ENCODE results near the gene TNIK. TPM values are rescaled to one million over a fixed set of nuclear protein-coding genes. Genes with fewer than 3 reads are reported as not detected.
A peak's percentile ranks its signal among the peaks of the same experiment; 100 is the strongest.
"Not testable (repeated sequence)": the region's sequence is repeated elsewhere in the genome, so short reads cannot be mapped to it uniquely, and the experiment has no call there.

TNIK gene
- total and polyA plus RNA-seq, 5 experiments from 2014 or later = 13.2 to 50.0 (median 16.1) TPM

GRCh38 chr3:171454041-171454440 lies 6.2 kb downstream of the TNIK start:
- H3K36me3 Mint-ChIP-seq = peaks cover 0 to 7% (median 2%) of the 10 kb centered on the region in 3 donors
- POLR2A ChIA-PET = no interaction called here
- no peak overlapping the region for H3K4me3 Mint-ChIP-seq
- no peaks in the 10 kb centered on the region for H3K9me3 Mint-ChIP-seq
- H3K4me1 Mint-ChIP-seq = peaks cover 36 to 45% (median 40%) of the 10 kb centered on the region in 4 donors
- ATAC-seq (no peak), DNase-seq (no peak)
- H3K27ac Mint-ChIP-seq = no peak overlapping the region
- no peaks in the 10 kb centered on the region for H3K27me3 Mint-ChIP-seq

GRCh38 chr3:171453180-171453886 lies 6.9 kb downstream of the TNIK start:
- H3K9me3 Mint-ChIP-seq = no peaks in the 10 kb centered on the region
- H3K36me3 Mint-ChIP-seq = peaks cover 0 to 7% (median 4%) of the 10 kb centered on the region in 3 donors
- no peak overlapping the region for H3K27ac Mint-ChIP-seq
- DNase-seq (no peak), ATAC-seq (no peak)
- H3K4me3 Mint-ChIP-seq = no peak overlapping the region
- POLR2A ChIA-PET = no interaction called here
- H3K27me3 Mint-ChIP-seq = no peaks in the 10 kb centered on the region
- peaks cover 33 to 45% (median 40%) of the 10 kb centered on the region in 4 donors for H3K4me1 Mint-ChIP-seq

- H3K27me3 Mint-ChIP-seq = no peaks in the 10 kb centered on the region
- H3K4me1 Mint-ChIP-seq = peaks cover 30 to 45% (median 38%) of the 10 kb centered on the region in 4 donors
- H3K27ac Mint-ChIP-seq = no peak overlapping the region
- POLR2A ChIA-PET = interaction anchor here (0.6 to 1.5 kb wide), 3 partner anchors 9 to 343 kb away, joined by 4 to 6 read pairs (median 5); no protein-coding TSS in a partner anchor
- ATAC-seq = no peak
- no peak for DNase-seq
- H3K36me3 Mint-ChIP-seq = peaks cover 0 to 7% (median 4%) of the 10 kb centered on the region in 3 donors
- H3K4me3 Mint-ChIP-seq = no peak overlapping the region
- no peaks in the 10 kb centered on the region for H3K9me3 Mint-ChIP-seq
Measured at GRCh38 chr3:171452328-171452727, 7.9 kb downstream of the TNIK start.

- H3K9me3 Mint-ChIP-seq = no peaks in the 10 kb centered on the region
- no peaks in the 10 kb centered on the region for H3K27me3 Mint-ChIP-seq
- POLR2A ChIA-PET = interaction anchor here (0.6 to 1.5 kb wide), 3 partner anchors 10 to 342 kb away, joined by 4 to 6 read pairs (median 5); no protein-coding TSS in a partner anchor
- DNase-seq = no peak
- peaks cover 30 to 45% (median 38%) of the 10 kb centered on the region in 4 donors for H3K4me1 Mint-ChIP-seq
- no peak for ATAC-seq
- H3K27ac Mint-ChIP-seq = no peak overlapping the region
- H3K36me3 Mint-ChIP-seq = peaks cover 0 to 7% (median 4%) of the 10 kb centered on the region in 3 donors
- H3K4me3 Mint-ChIP-seq = no peak overlapping the region
Measured at GRCh38 chr3:171451915-171452314, 8.3 kb downstream of the TNIK start.

- H3K27ac Mint-ChIP-seq = peak overlapping the region in 1 of 10 donors; percentile 52
- peaks cover 33 to 55% (median 50%) of the 10 kb centered on the region in 4 donors for H3K4me1 Mint-ChIP-seq
- H3K27me3 Mint-ChIP-seq, DNase-seq, H3K9me3 Mint-ChIP-seq, ATAC-seq, POLR2A ChIA-PET: not testable (repeated sequence)
- H3K4me3 Mint-ChIP-seq = peak overlapping the region in 3 of 10 donors; percentile 3 to 45 (median 34)
- peaks cover 0 to 13% (median 13%) of the 10 kb centered on the region in 3 donors for H3K36me3 Mint-ChIP-seq
Measured at GRCh38 chr3:171447579-171447891, 12.7 kb downstream of the TNIK start.

GRCh38 chr3:171446801-171447578 lies 13.2 kb downstream of the TNIK start:
- POLR2A ChIA-PET = interaction anchor here (0.6 kb wide), 1 partner anchor 274 kb away, joined by 4 read pairs; no protein-coding TSS in a partner anchor
- ATAC-seq (no peak), DNase-seq (no peak)
- Mint-ChIP-seq H3K4me3 (peak overlapping the region in 6 of 10 donors; percentile 4 to 45 (median 16)), H3K27ac (peak overlapping the region in 4 of 10 donors; percentile 52 to 86 (median 58)), H3K9me3 (no peaks in the 10 kb centered on the region), H3K36me3 (peaks cover 0 to 14% (median 13%) of the 10 kb centered on the region in 3 donors), H3K27me3 (no peaks in the 10 kb centered on the region), H3K4me1 (peaks cover 35 to 59% (median 56%) of the 10 kb centered on the region in 4 donors)

- Mint-ChIP-seq H3K4me3 (peak overlapping the region in 5 of 10 donors; percentile 4 to 44 (median 14)), H3K4me1 (peaks cover 32 to 66% (median 61%) of the 10 kb centered on the region in 4 donors), H3K27me3 (no peaks in the 10 kb centered on the region), H3K27ac (peak overlapping the region in 2 of 10 donors; percentile 57 to 58), H3K9me3 (no peaks in the 10 kb centered on the region), H3K36me3 (peaks cover 0 to 19% (median 13%) of the 10 kb centered on the region in 3 donors)
- DNase-seq (no peak), ATAC-seq (no peak)
- POLR2A ChIA-PET = interaction anchor here (0.6 kb wide), 1 partner anchor 273 kb away, joined by 4 read pairs; no protein-coding TSS in a partner anchor
Measured at GRCh38 chr3:171446301-171446700, 13.9 kb downstream of the TNIK start.

- H3K36me3 Mint-ChIP-seq = peaks cover 0 to 19% (median 13%) of the 10 kb centered on the region in 3 donors
- POLR2A ChIA-PET = interaction anchor here (0.6 to 0.9 kb wide), 3 partner anchors 12 to 568 kb away, joined by 3 read pairs; no protein-coding TSS in a partner anchor
- H3K27ac Mint-ChIP-seq = peak overlapping the region in 4 of 10 donors; percentile 7 to 58 (median 34)
- H3K9me3 Mint-ChIP-seq = no peaks in the 10 kb centered on the region
- no peak for ATAC-seq
- peak overlapping the region in 1 of 10 donors; percentile 0 for H3K4me3 Mint-ChIP-seq
- DNase-seq = no peak
- peaks cover 32 to 70% (median 67%) of the 10 kb centered on the region in 4 donors for H3K4me1 Mint-ChIP-seq
- no peaks in the 10 kb centered on the region for H3K27me3 Mint-ChIP-seq
Measured at GRCh38 chr3:171445620-171446204, 14.5 kb downstream of the TNIK start.

- no peak for ATAC-seq
- Mint-ChIP-seq H3K27ac (peak overlapping the region in 1 of 10 donors; percentile 15), H3K9me3 (no peaks in the 10 kb centered on the region), H3K4me1 (peaks cover 36 to 77% (median 76%) of the 10 kb centered on the region in 4 donors), H3K36me3 (peaks cover 0 to 14% (median 11%) of the 10 kb centered on the region in 3 donors), H3K27me3 (no peaks in the 10 kb centered on the region), H3K4me3 (no peak overlapping the region)
- no peak for DNase-seq
- POLR2A ChIA-PET = no interaction called here
Measured at GRCh38 chr3:171444001-171444690, 16.1 kb downstream of the TNIK start.

GRCh38 chr3:171443211-171443957 lies 16.8 kb downstream of the TNIK start:
- ATAC-seq (no peak), DNase-seq (no peak)
- POLR2A ChIA-PET = interaction anchor here (0.8 kb wide), 1 partner anchor 17 kb away, joined by 3 read pairs; the partner anchor contains the start of gene TNIK
- peaks cover 39 to 81% (median 79%) of the 10 kb centered on the region in 4 donors for H3K4me1 Mint-ChIP-seq
- H3K4me3 Mint-ChIP-seq = no peak overlapping the region
- H3K27me3 Mint-ChIP-seq = no peaks in the 10 kb centered on the region
- H3K27ac Mint-ChIP-seq = peak overlapping the region in 1 of 10 donors; percentile 35
- H3K36me3 Mint-ChIP-seq = peaks cover 0 to 14% (median 8%) of the 10 kb centered on the region in 3 donors
- no peaks in the 10 kb centered on the region for H3K9me3 Mint-ChIP-seq

- H3K4me1 Mint-ChIP-seq = peaks cover 39 to 84% (median 81%) of the 10 kb centered on the region in 4 donors
- peak overlapping the region in 5 of 10 donors; percentile 2 to 71 (median 38) for H3K27ac Mint-ChIP-seq
Measured at GRCh38 chr3:171442184-171442583, 18.0 kb downstream of the TNIK start.

More at GRCh38 chr3:171442184-171442583, 18.0 kb downstream of the TNIK start:
- H3K9me3 Mint-ChIP-seq = no peaks in the 10 kb centered on the region
- peaks cover 0 to 14% (median 8%) of the 10 kb centered on the region in 3 donors for H3K36me3 Mint-ChIP-seq
- POLR2A ChIA-PET = interaction anchor here (0.8 kb wide), 1 partner anchor 18 kb away, joined by 3 read pairs; the partner anchor contains the start of gene TNIK
- no peaks in the 10 kb centered on the region for H3K27me3 Mint-ChIP-seq
- H3K4me3 Mint-ChIP-seq = no peak overlapping the region
- no peak for DNase-seq
- no peak for ATAC-seq
